Stimulated activated memory B cell treated with anti-CD40 and anti-IgM and Interleukin-4, amounts not matched to agents 10 μg/mL and 1 μg/mL and 100 μg/mL, for 72 hours (primary cell): ENCODE data around the gene PDLIM1.
"Not testable (repeated sequence)": the region's sequence is repeated elsewhere in the genome, so short reads cannot be mapped to it uniquely, and the experiment has no call there.

Source experiments
- ATAC-seq: fragments of 150-1000 bp; cut with Tn5 transposase; 2 replicates; pipeline ENCODE4 v1.10.0; 2021
- H3K27ac Mint-ChIP-seq: one replicate; pipeline ENCODE4 v1.8.0; 2022; ENCODE audit warnings: mild to moderate bottlenecking, mixed read lengths
- H3K27me3 Mint-ChIP-seq: one replicate; pipeline ENCODE4 v1.8.0; 2022; ENCODE audit warnings: mixed read lengths
- H3K36me3 Mint-ChIP-seq: one replicate; pipeline ENCODE4 v1.8.0; 2022; ENCODE audit warnings: mixed read lengths
- H3K4me1 Mint-ChIP-seq: one replicate; pipeline ENCODE4 v1.8.0; 2022; ENCODE audit warnings: mixed read lengths
- H3K4me3 Mint-ChIP-seq: one replicate; pipeline ENCODE4 v1.8.0; 2022; ENCODE audit warnings: mild to moderate bottlenecking, moderate library complexity, mixed read lengths
- H3K9me3 Mint-ChIP-seq: one replicate; pipeline ENCODE4 v1.8.0; 2022; ENCODE audit warnings: mixed read lengths

The PDLIM1 gene

GRCh38 chr10:95202865-95203264 lies 87.9 kb downstream of the PDLIM1 start:
- H3K4me1 Mint-ChIP-seq, H3K9me3 Mint-ChIP-seq, H3K36me3 Mint-ChIP-seq, ATAC-seq, H3K27ac Mint-ChIP-seq, H3K27me3 Mint-ChIP-seq, H3K4me3 Mint-ChIP-seq: not testable (repeated sequence)

DNA sequence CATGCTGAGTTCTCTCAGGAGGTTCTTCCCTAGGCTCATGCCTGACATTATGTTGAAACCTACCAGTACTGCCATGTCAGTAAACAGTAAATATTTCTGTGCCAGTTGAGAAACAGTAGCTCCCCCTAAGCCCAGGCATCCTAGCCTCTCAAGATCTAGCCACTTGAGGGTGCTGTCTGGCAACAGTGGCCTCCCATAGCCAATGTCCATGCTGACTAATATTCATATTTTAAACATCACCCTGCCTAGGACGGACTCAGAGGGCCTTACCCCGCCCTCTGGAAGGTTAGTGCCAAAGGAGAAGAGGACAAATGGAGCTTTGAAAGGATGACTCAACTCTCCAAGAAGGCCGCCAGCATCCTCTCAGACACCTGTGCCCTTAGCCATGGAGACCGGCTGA lies 89.1 kb downstream of the PDLIM1 start:
- Mint-ChIP-seq H3K4me3 (no peak overlapping the region), H3K36me3 (peaks cover 12% of the 10 kb centered on the region), H3K9me3 (peaks cover 4% of the 10 kb centered on the region), H3K4me1 (no peaks in the 10 kb centered on the region), H3K27me3 (no peaks in the 10 kb centered on the region), H3K27ac (no peak overlapping the region)
- ATAC-seq = no peak

- Mint-ChIP-seq H3K27me3 (no peaks in the 10 kb centered on the region), H3K9me3 (peaks cover 4% of the 10 kb centered on the region), H3K4me3 (no peak overlapping the region), H3K36me3 (peaks cover 12% of the 10 kb centered on the region), H3K27ac (no peak overlapping the region), H3K4me1 (no peaks in the 10 kb centered on the region)
- ATAC-seq = no peak
Measured at GRCh38 chr10:95196046-95196445, 94.8 kb downstream of the PDLIM1 start.

- H3K4me1 Mint-ChIP-seq = no peaks in the 10 kb centered on the region
- peaks cover 4% of the 10 kb centered on the region for H3K36me3 Mint-ChIP-seq
- H3K4me3 Mint-ChIP-seq = no peak within 1 kb of the TSS
- no peak for ATAC-seq
- no peaks in the 10 kb centered on the region for H3K27me3 Mint-ChIP-seq
- no peaks in the 10 kb centered on the region for H3K9me3 Mint-ChIP-seq
- no peak within 1 kb of the TSS for H3K27ac Mint-ChIP-seq
Measured at GRCh38 chr10:95193944-95194343, 96.9 kb downstream of the PDLIM1 start, which contains the start of gene ACSM6. Gene ACSM6, plus strand, starts transcription at chr10:95194238. Its CDS starts 248 bp downstream, at chr10:95194486.

GRCh38 chr10:95188593-95188992 lies 102.2 kb downstream of the PDLIM1 start:
- Mint-ChIP-seq H3K27me3 (no peaks in the 10 kb centered on the region), H3K4me1 (peaks cover 11% of the 10 kb centered on the region), H3K27ac (no peak overlapping the region), H3K36me3 (no peaks in the 10 kb centered on the region), H3K4me3 (no peak overlapping the region), H3K9me3 (no peaks in the 10 kb centered on the region)
- no peak for ATAC-seq

- no peak overlapping the region for H3K4me3 Mint-ChIP-seq
- H3K9me3 Mint-ChIP-seq = no peaks in the 10 kb centered on the region
- H3K27ac Mint-ChIP-seq = no peak overlapping the region
- H3K27me3 Mint-ChIP-seq = no peaks in the 10 kb centered on the region
- no peaks in the 10 kb centered on the region for H3K36me3 Mint-ChIP-seq
- peaks cover 11% of the 10 kb centered on the region for H3K4me1 Mint-ChIP-seq
- ATAC-seq = no peak
Measured at GRCh38 chr10:95187617-95188016, 103.2 kb downstream of the PDLIM1 start.
